GM21717 (cell line): ENCODE data around the gene DNM3.
"Not testable (repeated sequence)": the region's sequence is repeated elsewhere in the genome, so short reads cannot be mapped to it uniquely, and the experiment has no call there.

Experiments
- ATAC-seq: cut with Tn5 transposase; IDR thresholded peaks from one replicate; pipeline ENCODE4 v1.9.1; 2021; ENCODE audit warnings: mild to moderate bottlenecking, moderate library complexity; ENCODE audit not compliant: unreplicated experiment

The DNM3 gene

GRCh38 chr1:171841050-171841910, at the start of gene DNM3:
Gene DNM3 (plus strand): TSS chr1:171841498. CDS start chr1:171841657, 159 bp downstream.
- peak; percentile 88 for ATAC-seq

- ATAC-seq: no peak
Measured at GRCh38 chr1:171792656-171793369, 48.5 kb upstream of the DNM3 start.

GRCh38 chr1:171793636-171794035, 47.7 kb upstream of the DNM3 start:
- no peak for ATAC-seq

- ATAC-seq: no peak
Measured at GRCh38 chr1:171794085-171794484, 47.2 kb upstream of the DNM3 start.

- no peak for ATAC-seq
Measured at GRCh38 chr1:171796592-171796991, 44.7 kb upstream of the DNM3 start.

GRCh38 chr1:171798311-171798710, 43.0 kb upstream of the DNM3 start:
- ATAC-seq: no peak

GRCh38 chr1:171798765-171799164, 42.5 kb upstream of the DNM3 start:
- no peak for ATAC-seq

- ATAC-seq: no peak
Measured at GRCh38 chr1:171799166-171799565, 42.1 kb upstream of the DNM3 start.

- ATAC-seq: not testable (repeated sequence)
Measured at GRCh38 chr1:171799698-171800097, 41.6 kb upstream of the DNM3 start.

GRCh38 chr1:171800342-171800741, 41.0 kb upstream of the DNM3 start:
- ATAC-seq: no peak

GRCh38 chr1:171800851-171801250, 40.4 kb upstream of the DNM3 start:
- ATAC-seq: no peak

- no peak for ATAC-seq
Measured at GRCh38 chr1:171801487-171801891, 39.8 kb upstream of the DNM3 start.

GRCh38 chr1:171802207-171802606, 39.1 kb upstream of the DNM3 start:
- ATAC-seq: no peak

GRCh38 chr1:171803045-171803444, 38.3 kb upstream of the DNM3 start:
- ATAC-seq: no peak

GRCh38 chr1:171803461-171804022, 37.8 kb upstream of the DNM3 start:
- ATAC-seq: no peak

- peak; percentile 87 for ATAC-seq
Measured at GRCh38 chr1:171805395-171806115, 35.7 kb upstream of the DNM3 start.

- no peak for ATAC-seq
Measured at GRCh38 chr1:171807556-171807955, 33.7 kb upstream of the DNM3 start.

GRCh38 chr1:171809834-171810233, 31.5 kb upstream of the DNM3 start:
- no peak for ATAC-seq

- no peak for ATAC-seq
Measured at GRCh38 chr1:171811672-171812071, 29.6 kb upstream of the DNM3 start.

- ATAC-seq: no peak
Measured at GRCh38 chr1:171814692-171815091, 26.6 kb upstream of the DNM3 start.

GRCh38 chr1:171816300-171816901, 24.9 kb upstream of the DNM3 start:
- ATAC-seq: no peak
